Neuron (in vitro differentiated cells): ENCODE results near the gene RPS15A.

Experiments used
- H2AFZ ChIP-seq: one replicate; pipeline ENCODE4 v1.6.1; 2013; ENCODE audit warnings: low read depth, mild to moderate bottlenecking, inconsistent platforms, low read length, moderate library complexity
- H3K27me3 ChIP-seq: one replicate; pipeline ENCODE4 v1.6.1; 2013; ENCODE audit warnings: low read length; ENCODE audit not compliant: insufficient read depth
- H3K36me3 ChIP-seq: one replicate; pipeline ENCODE4 v1.6.1; 2013; ENCODE audit warnings: low read length; ENCODE audit not compliant: insufficient read depth
- H3K4me1 ChIP-seq: one replicate; pipeline ENCODE4 v1.6.1; 2013; ENCODE audit warnings: low read length; ENCODE audit not compliant: insufficient read depth
- H3K4me3 ChIP-seq: 2 replicates; pipeline ENCODE4 v1.5.1; 2013; ENCODE audit warnings: mild to moderate bottlenecking, low read length, moderate library complexity
- H3K9me3 ChIP-seq: one replicate; pipeline ENCODE4 v1.6.1; 2013; ENCODE audit warnings: low read length

The RPS15A gene

DNA sequence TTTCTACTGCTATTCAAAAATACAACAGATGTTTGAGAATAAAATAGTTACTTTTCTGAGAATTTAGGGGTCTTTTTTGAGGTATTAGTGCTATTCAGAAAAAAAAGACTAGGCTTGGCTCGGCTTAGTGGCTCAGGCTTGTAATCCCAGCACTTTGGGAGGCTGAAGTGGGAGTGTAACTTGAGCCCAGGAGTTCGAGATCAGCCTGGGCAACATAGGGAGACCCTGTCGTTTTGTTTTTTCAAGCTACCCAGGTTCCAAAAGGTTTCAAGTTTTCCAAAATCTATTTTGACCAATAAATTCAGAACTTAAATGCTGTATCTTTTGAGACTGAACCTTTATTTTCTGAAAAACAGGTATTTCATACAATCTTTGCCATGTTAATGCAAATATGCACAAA lies 14.4 kb upstream of the RPS15A start:
- no peaks in the 10 kb centered on the region for H3K27me3 ChIP-seq
- peaks cover 26% of the 10 kb centered on the region for H3K36me3 ChIP-seq
- no peaks in the 10 kb centered on the region for H3K9me3 ChIP-seq
- peaks cover 5% of the 10 kb centered on the region for H3K4me1 ChIP-seq
- no peak overlapping the region for H2AFZ ChIP-seq
- H3K4me3 ChIP-seq, result no peak overlapping the region

DNA sequence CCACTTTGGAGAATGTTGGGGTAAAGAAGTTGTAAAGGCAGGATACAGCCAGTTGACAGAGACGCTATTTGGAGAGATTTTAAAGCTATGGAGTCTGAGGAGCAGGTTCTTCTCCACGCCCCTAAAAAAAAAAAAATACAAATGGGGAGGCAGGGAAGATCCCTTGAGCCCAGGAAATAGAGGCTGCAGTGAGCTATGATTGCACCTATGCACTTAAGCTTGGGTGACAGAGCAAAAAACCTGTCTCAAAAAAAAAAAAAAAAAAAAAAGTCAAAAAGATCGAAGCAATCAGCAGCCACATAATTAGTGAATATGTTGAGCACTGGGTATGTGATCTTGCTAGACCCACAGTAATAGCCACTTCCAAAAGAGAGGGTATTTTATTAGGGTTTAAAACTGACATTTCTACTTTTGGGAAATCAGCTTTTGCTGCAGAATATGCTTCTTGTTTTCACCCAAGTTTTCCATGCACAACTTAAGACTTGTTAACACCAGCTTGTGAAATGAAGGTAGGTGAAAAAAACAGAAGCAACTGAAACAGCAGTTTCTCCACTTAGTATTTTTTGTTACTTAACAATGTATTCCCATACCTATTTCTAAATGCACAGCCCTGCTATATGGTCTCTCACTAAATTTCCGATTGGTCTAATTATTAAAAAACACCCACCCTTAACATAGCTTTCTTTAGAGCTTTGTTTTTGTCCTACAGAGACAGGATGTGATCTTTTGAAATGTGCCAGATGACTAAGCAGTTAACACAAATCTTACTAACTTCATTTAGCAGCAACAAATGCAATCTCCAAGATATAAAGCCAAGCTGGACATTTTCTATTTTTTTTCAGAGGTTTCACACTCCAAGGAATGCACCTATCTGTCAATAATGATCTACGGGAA lies 13.7 kb upstream of the RPS15A start:
- Histone ChIP-seq H3K36me3 (peaks cover 19% of the 10 kb centered on the region), H2AFZ (no peak overlapping the region), H3K9me3 (no peaks in the 10 kb centered on the region), H3K4me1 (peaks cover 12% of the 10 kb centered on the region), H3K4me3 (no peak overlapping the region), H3K27me3 (no peaks in the 10 kb centered on the region)

DNA sequence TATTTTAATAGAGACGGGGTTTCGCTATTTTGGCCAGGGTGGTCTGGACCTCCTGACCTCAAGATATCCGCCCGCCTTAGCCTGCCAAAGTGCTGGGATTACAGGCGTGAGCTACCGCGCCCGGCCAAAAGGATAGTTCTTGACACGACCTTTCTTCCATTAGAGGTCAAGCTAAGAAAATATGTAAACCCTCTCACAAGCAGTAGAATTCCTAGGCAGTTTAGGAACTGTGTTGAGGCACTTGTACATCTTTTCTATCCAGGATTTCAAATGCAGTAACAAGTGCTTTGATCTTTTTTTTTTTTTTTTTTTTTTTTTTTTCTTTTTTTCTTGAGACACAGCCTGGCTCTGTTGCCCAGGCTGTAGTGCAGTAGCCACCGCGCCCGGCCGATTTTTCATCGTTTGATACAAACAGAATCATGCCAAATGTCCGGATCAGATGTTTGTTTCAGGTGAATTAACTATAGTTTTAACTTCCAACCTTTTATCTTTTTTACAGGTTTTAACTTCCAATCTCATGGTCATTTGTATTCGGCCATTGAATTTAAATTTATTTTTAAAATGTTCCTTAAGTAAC lies 12.7 kb upstream of the RPS15A start:
- Histone ChIP-seq H3K4me1 (peaks cover 15% of the 10 kb centered on the region), H3K4me3 (no peak overlapping the region), H3K9me3 (no peaks in the 10 kb centered on the region), H3K27me3 (no peaks in the 10 kb centered on the region), H3K36me3 (peaks cover 17% of the 10 kb centered on the region), H2AFZ (no peak overlapping the region)

DNA sequence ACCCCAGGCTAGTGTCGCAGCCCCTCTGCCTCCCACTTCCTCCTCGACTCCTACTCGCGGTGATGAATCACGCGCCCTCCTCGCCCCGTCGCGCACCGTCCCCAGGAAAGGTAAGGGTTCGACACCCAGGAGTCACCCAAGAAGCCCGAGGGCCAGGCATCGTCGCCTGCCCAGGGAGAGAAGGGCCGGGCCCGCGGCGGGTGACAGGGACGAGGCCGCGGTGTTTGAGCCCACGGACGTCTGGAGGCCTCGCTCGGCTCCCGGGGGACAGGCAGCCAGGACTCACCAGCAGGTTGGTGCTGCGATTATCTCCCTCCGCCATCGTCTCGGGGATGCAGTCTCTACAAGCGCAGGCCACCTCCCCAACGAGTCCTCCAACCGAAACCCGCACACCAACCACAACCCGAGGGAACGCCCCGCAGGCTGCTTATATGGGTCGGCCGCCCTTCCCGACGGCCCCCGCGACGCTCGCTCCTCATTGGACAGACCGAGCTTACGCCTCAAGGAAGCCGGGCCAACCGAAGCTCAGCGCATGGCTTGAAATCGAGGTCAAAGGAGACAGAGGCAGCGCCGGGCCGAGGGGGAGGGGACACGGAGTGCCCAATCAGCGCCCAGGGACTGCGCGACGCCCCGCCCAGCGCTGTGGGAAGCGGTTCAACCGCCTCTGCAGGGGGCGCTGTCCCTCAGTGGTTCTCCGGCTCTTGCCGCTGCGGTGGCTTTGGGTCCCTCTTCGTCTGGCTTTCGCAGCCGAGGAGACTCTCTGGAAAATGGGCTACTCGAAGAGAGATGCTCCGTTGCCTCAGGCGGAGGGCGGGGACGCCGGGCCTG lies 11.2 kb upstream of the RPS15A start, which contains the start of gene ARL6IP1:
ARL6IP1 (minus strand) TSS at position 405 of the 828 bp plus-strand sequence; CDS start at position 322, 83 bp downstream.
- H3K9me3 ChIP-seq, result no peaks in the 10 kb centered on the region
- H2AFZ ChIP-seq, result peak within 1 kb of the TSS; percentile 53
- no peaks in the 10 kb centered on the region for H3K27me3 ChIP-seq
- peaks cover 15% of the 10 kb centered on the region for H3K4me1 ChIP-seq
- peak within 1 kb of the TSS; percentile 77 for H3K4me3 ChIP-seq
- peaks cover 19% of the 10 kb centered on the region for H3K36me3 ChIP-seq

DNA sequence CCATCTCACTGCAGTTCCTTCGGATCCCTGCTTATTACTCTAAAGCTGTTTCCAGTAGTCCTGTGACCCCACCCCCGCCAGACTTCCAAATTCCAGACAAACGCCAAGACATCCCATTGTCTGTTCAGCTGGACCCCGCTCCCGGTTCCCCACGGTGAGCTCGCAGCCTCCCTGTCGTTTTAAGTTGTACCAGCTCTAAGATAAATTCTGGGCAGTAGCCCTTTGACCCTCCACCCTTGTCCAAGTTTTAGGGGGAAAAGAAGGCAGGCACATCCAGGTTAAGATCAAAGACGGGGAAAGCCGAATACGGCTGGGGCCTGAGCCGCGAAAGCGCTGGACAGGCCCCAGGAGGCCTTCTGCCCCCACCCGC lies 10.6 kb upstream of the RPS15A start:
- H3K36me3 ChIP-seq, result peaks cover 25% of the 10 kb centered on the region
- peaks cover 15% of the 10 kb centered on the region for H3K4me1 ChIP-seq
- peak overlapping the region; percentile 53 for H2AFZ ChIP-seq
- no peaks in the 10 kb centered on the region for H3K27me3 ChIP-seq
- peak overlapping the region; percentile 77 for H3K4me3 ChIP-seq
- H3K9me3 ChIP-seq, result no peaks in the 10 kb centered on the region

DNA sequence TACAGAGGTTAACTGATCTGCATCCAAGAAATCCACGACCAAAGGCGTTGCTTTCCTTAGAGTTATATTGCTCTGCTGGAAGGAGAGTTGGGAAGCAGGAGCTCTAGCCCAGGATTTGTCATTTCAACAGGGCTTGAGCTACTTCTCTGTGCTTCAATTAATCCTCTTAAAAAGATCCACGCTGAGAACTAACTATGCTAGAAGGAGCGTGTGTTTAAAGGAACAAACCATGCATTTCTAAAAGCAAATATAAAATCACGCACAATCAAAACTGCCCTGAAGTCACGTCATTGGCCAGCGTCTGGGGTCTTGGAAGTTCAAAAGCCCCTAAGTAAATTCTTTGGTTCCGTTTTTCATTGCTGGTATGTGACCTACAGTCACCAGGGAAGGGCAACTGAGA lies 10.2 kb upstream of the RPS15A start:
- Histone ChIP-seq H3K4me1 (peaks cover 15% of the 10 kb centered on the region), H3K27me3 (no peaks in the 10 kb centered on the region), H3K36me3 (peaks cover 30% of the 10 kb centered on the region), H3K9me3 (no peaks in the 10 kb centered on the region), H2AFZ (no peak overlapping the region), H3K4me3 (peak overlapping the region; percentile 77)

DNA sequence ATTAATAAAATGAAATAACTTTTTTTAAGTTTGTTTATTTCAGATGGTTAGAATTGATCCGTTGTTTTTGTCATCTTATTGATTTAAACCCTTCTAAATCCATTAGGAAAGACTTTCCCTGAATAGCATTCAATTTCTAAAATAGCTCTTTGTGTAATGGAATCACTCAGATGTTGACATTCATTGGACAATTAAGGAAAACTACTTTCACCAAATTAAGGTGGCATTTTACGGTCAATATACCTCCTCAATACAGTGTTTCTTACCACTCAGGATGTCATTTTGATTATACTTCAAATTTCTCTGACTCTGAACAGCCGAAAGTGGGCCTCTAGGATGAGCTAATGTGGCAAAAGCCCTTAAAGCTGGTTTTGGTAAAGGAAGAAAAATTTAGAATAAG lies 9.4 kb upstream of the RPS15A start:
- peak overlapping the region; percentile 77 for H3K4me3 ChIP-seq
- peaks cover 35% of the 10 kb centered on the region for H3K36me3 ChIP-seq
- no peaks in the 10 kb centered on the region for H3K9me3 ChIP-seq
- no peaks in the 10 kb centered on the region for H3K27me3 ChIP-seq
- H3K4me1 ChIP-seq, result peaks cover 15% of the 10 kb centered on the region
- H2AFZ ChIP-seq, result no peak overlapping the region

DNA sequence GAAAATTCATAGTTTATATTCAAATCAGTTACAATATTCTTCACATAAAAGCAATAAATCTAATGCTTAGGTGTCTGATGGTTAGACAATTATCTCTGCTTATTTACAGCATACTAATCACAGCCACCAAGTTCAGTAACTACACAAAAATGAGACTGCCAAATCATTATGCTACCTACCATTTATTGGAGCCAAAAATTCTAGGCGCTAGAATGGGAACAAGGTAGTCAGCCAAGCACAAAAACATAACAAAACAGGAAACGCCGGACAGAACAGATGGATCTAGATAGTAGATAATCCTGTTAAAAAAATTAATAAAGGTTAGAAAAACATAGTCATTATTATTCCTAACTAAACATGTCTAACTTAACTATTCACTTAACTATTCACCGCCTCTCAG lies 7.6 kb upstream of the RPS15A start:
- Histone ChIP-seq H3K27me3 (no peaks in the 10 kb centered on the region), H3K4me1 (peaks cover 15% of the 10 kb centered on the region), H2AFZ (no peak overlapping the region), H3K9me3 (no peaks in the 10 kb centered on the region), H3K4me3 (no peak overlapping the region), H3K36me3 (peaks cover 50% of the 10 kb centered on the region)

DNA sequence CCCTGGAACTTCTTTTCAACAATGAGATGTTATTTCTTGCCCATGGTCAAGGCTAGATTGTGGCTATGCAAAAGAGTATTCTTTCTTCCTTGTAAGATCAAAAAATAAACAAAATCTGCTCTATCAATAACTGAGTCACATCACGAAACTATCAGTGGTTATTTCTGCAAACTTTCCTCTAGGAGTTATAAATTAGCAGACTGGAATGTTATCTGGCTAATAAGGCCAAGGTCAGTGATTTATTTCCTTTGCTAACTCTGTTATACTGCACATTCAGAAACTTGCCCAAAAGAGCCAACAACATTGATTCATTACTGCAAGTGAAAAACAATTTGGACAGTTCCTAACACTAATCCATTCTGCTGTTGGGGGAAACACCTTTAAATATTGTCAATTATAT lies 6.2 kb upstream of the RPS15A start:
- Histone ChIP-seq H3K9me3 (no peaks in the 10 kb centered on the region), H2AFZ (no peak overlapping the region), H3K4me1 (peaks cover 15% of the 10 kb centered on the region), H3K4me3 (no peak overlapping the region), H3K27me3 (no peaks in the 10 kb centered on the region), H3K36me3 (peaks cover 61% of the 10 kb centered on the region)

DNA sequence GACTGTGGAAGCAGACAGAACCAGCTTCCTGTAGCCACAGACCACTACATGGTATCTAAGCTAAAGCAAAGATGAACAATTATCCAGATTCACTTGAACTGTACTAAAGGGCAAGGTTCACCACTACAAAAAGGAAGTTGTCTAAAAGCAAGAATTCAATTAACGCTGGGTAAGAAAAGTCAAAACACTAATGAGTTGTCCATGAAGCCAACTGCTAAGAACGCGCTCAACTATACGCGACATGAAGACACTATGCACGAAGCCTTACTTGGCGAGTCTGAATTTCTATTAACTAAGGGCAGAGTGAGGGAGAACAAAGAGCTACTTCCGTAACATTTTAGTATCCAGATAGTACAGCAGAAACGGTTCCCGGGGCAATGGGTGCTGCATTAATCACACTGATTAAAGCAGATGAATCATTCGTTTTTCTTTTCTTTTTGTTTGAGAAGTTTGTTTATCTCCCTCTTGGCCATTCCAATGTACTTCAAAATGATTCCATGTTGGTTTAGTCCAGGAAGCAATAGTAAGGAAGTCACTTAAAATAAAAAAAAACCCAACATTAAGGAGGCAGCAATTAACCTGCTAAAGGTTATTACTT lies 2.8 kb upstream of the RPS15A start:
- H3K4me1 ChIP-seq, result peaks cover 16% of the 10 kb centered on the region
- H3K27me3 ChIP-seq, result no peaks in the 10 kb centered on the region
- H3K4me3 ChIP-seq, result no peak overlapping the region
- H3K36me3 ChIP-seq, result peaks cover 71% of the 10 kb centered on the region
- H2AFZ ChIP-seq, result no peak overlapping the region
- H3K9me3 ChIP-seq, result no peaks in the 10 kb centered on the region

DNA sequence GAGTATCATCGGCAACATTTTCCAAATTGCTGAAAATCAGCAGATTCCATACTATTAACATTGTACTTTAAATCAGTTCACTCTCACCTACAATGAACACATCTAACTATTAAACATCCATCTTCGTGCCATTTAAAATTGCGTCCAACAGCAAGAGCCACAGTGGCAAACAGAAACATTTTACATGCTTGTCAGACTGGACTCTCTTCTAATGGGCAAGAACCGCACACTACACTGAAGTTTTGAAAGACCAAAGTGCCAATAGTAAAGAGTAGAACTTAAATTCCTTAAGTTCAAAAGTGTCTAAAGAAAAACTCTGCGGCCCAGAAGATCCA lies 652 bp downstream of the RPS15A start:
- H3K36me3 ChIP-seq, result peaks cover 77% of the 10 kb centered on the region
- peaks cover 24% of the 10 kb centered on the region for H3K4me1 ChIP-seq
- H3K27me3 ChIP-seq, result no peaks in the 10 kb centered on the region
- no peak overlapping the region for H2AFZ ChIP-seq
- no peaks in the 10 kb centered on the region for H3K9me3 ChIP-seq
- peak overlapping the region; percentile 100 for H3K4me3 ChIP-seq

DNA sequence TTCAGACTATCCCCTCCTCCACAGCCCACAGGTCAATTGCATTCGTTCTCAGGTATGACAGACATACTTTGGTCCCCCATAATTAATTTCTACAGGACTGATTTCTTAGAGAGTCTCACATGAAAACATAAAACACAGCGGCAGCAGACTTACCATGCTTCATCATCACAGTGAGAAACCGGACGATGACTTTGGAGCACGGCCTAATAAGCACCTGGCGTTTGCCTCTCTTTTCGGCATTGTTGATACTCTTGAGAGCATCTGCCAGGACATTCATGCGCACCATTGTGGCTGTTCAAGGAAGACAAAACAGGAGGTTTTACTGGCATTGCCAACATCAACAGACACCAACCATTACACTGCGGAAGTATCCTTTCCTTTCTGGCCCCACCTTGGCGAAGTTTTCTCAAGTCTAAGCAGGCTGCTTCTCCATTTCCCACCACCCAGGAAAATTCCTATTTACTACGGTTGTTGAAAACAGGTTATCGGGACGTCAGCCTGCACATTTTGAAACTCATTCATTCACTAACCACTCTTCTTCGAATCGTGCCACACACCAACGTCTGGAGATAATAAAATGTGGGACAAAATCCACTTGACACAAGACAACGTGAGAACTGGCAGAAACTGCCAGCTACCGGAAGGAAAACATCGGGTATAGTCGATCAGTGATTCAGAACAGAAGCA lies 1.2 kb downstream of the RPS15A start:
- H3K4me1 ChIP-seq, result peaks cover 24% of the 10 kb centered on the region
- no peaks in the 10 kb centered on the region for H3K9me3 ChIP-seq
- peak overlapping the region; percentile 100 for H3K4me3 ChIP-seq
- H3K36me3 ChIP-seq, result peaks cover 75% of the 10 kb centered on the region
- H2AFZ ChIP-seq, result no peak overlapping the region
- H3K27me3 ChIP-seq, result no peaks in the 10 kb centered on the region
